HCT116 (cell line): Measurements from ENCODE around the gene LRRC47. TPM values are rescaled to one million over a fixed set of nuclear protein-coding genes. Genes with fewer than 3 reads are reported as not detected.
"Not testable (repeated sequence)": the region's sequence is repeated elsewhere in the genome, so short reads cannot be mapped to it uniquely, and the experiment has no call there.

Experiments
- ATAC-seq: fragments of 200-7000 bp; cut with Tn5 transposase; 2 replicates; pipeline ENCODE4 v1.9.1; 2020; ENCODE audit warnings: mild to moderate bottlenecking, moderate library complexity
- BruUV-seq: library from RNA; stranded (reverse); fragments of 400-500 nt; replicated peaks from 2 replicates; lab custom pipeline; 2021; lab: Mats Ljungman, UMichigan
- CTCF ChIA-PET: fragments of 300-600 bp; sonication (Branson Sonifier 250); formaldehyde crosslinking; loops from one replicate; lab custom pipeline; 2021; ENCODE audit warnings: antibody characterized with exemption; lab: Charles Lee
- POLR2A ChIA-PET: fragments of 300-600, 350-600 bp; sonication (Branson Sonifier 250); formaldehyde crosslinking; loops from one replicate; lab custom pipeline; 2021; ENCODE audit warnings: antibody characterized with exemption; lab: Charles Lee
- RAD21 ChIA-PET, 2 experiments: fragments of 300-600 bp; sonication (Branson Sonifier 250); formaldehyde crosslinking; loops; one replicate each; lab custom pipeline; 2023; ENCODE audit warnings: low total read pairs in 2 of 2; ENCODE audit not compliant: uncharacterized antibody in 2 of 2, unreplicated experiment in 2 of 2, low non-redundant PET in 1 of 2; lab: Charles Lee
- DNase-seq: peaks from one replicate; pipeline ENCODE4 v3.0.0-alpha.2; 2010; ENCODE audit warnings: low read depth, low spot score
- H2AFZ ChIP-seq: fragments of 200-600 bp; shearing (Covaris generic), sonication (generic); 2 replicates; pipeline ENCODE4 v1.6.1; 2017; ENCODE audit warnings: low read depth, mixed run types, mixed read lengths, antibody characterized with exemption, low read length; ENCODE audit not compliant: poor library complexity, severe bottlenecking
- H3K27ac ChIP-seq: 2 replicates; pipeline ENCODE4 v1.5.1; 2012; ENCODE audit warnings: low read depth, low read length
- H3K27me3 ChIP-seq: fragments of 200-600 bp; sonication (generic); 2 replicates; pipeline ENCODE4 v1.6.1; 2016; ENCODE audit warnings: mixed run types, low read length, mixed read lengths; ENCODE audit not compliant: insufficient read depth
- H3K36me3 ChIP-seq, 2 experiments: fragments of 200-500 bp in 1 of 2; fragments of 200-600 bp in 1 of 2; sonication (Bioruptor generic) in 1 of 2; sonication (generic) in 1 of 2; 2 replicates each; pipeline versions ENCODE4 v1.5.1 to v1.6.1; 2014 to 2016; ENCODE audit warnings: low read length in 2 of 2, inconsistent platforms in 1 of 2, mixed read lengths in 1 of 2, mixed run types in 1 of 2; ENCODE audit not compliant: insufficient read depth in 2 of 2, control insufficient read depth in 1 of 2
- H3K4me1 ChIP-seq, 2 experiments: fragments of 200-600 bp in 1 of 2; sonication (generic) in 1 of 2; 2 replicates each; pipeline versions ENCODE4 v1.5.1 to v1.6.1; 2012 to 2017; ENCODE audit warnings: low read length in 2 of 2, inconsistent platforms in 1 of 2, mild to moderate bottlenecking in 1 of 2, mixed read lengths in 1 of 2, mixed run types in 1 of 2, moderate library complexity in 1 of 2; ENCODE audit not compliant: insufficient read depth in 2 of 2, control insufficient read depth in 1 of 2
- H3K4me2 ChIP-seq: fragments of 200-600 bp; sonication (generic); 2 replicates; pipeline ENCODE4 v1.6.1; 2017; ENCODE audit warnings: mixed run types, low read length, mixed read lengths
- H3K4me3 ChIP-seq, 2 experiments: fragments of 200-600 bp in 1 of 2; sonication (generic) in 1 of 2; replicated peaks in 1 of 2; 2 replicates each; pipeline ENCODE4 v1.5.1; 2011 to 2016; ENCODE audit warnings: low read length in 2 of 2, control low read depth in 1 of 2, low read depth in 1 of 2, mild to moderate bottlenecking in 1 of 2, mixed read lengths in 1 of 2, mixed run types in 1 of 2
- H3K79me2 ChIP-seq: fragments of 200-600 bp; sonication (generic); 2 replicates; pipeline ENCODE4 v1.6.1; 2017; ENCODE audit warnings: mild to moderate bottlenecking, mixed run types, low read length, moderate library complexity, mixed read lengths; ENCODE audit not compliant: insufficient read depth
- H3K9ac ChIP-seq: fragments of 200-600 bp; sonication (generic); 2 replicates; pipeline ENCODE4 v1.6.1; 2016; ENCODE audit warnings: low read length, mixed read lengths
- H3K9me2 ChIP-seq: fragments of 200-600 bp; sonication (generic), shearing (Covaris generic); 2 replicates; pipeline ENCODE4 v1.6.1; 2017; ENCODE audit warnings: mixed run types, mild to moderate bottlenecking, moderate library complexity; ENCODE audit not compliant: insufficient read depth
- H3K9me3 ChIP-seq, 2 experiments: fragments of 200-500 bp in 1 of 2; fragments of 200-600 bp in 1 of 2; sonication (Bioruptor generic) in 1 of 2; sonication (generic) in 1 of 2; 2 replicates each; pipeline ENCODE4 v1.6.1; 2014 to 2017; ENCODE audit warnings: low read length in 2 of 2, mixed read lengths in 2 of 2, inconsistent platforms in 1 of 2, low read depth in 1 of 2, mild to moderate bottlenecking in 1 of 2, mixed run types in 1 of 2, moderate library complexity in 1 of 2; ENCODE audit not compliant: control insufficient read depth in 1 of 2, insufficient read depth in 1 of 2
- H4K20me1 ChIP-seq: fragments of 200-600 bp; sonication (generic), shearing (Covaris generic); 2 replicates; pipeline ENCODE4 v1.6.1; 2017; ENCODE audit warnings: mixed run types, mild to moderate bottlenecking, moderate library complexity; ENCODE audit not compliant: insufficient read depth
- ELF1 ChIP-seq: IDR thresholded peaks from 2 replicates; pipeline ENCODE4 v1.6.1; 2012; ENCODE audit warnings: low read depth, borderline replicate concordance
- EZH2 ChIP-seq: fragments of 200-600 bp; sonication (generic); IDR thresholded peaks from 2 replicates; pipeline ENCODE4 v1.6.1; 2017; ENCODE audit warnings: antibody characterized with exemption, mixed run types
- RAD21 ChIP-seq: IDR thresholded peaks from 2 replicates; pipeline ENCODE4 v1.6.1; 2012; ENCODE audit warnings: low read depth, mild to moderate bottlenecking
- SP1 ChIP-seq: IDR thresholded peaks from 2 replicates; pipeline ENCODE4 v1.6.1; 2012; ENCODE audit warnings: low read depth
- TCF7L2 ChIP-seq: IDR thresholded peaks from 2 replicates; pipeline ENCODE4 v1.7.0; 2011; ENCODE audit warnings: borderline replicate concordance, inconsistent platforms; ENCODE audit not compliant: insufficient read depth, insufficient read length; ENCODE audit errors: extremely low read depth
- ZNF274 ChIP-seq: fragments of 200-500 bp; sonication (Bioruptor generic); IDR thresholded peaks from 2 replicates; pipeline ENCODE4 v1.6.1; 2014; ENCODE audit warnings: mild to moderate bottlenecking, low read depth, low read length, inconsistent platforms
- intact Hi-C: fragments of 100-400 bp; cut with micrococcal nuclease; formaldehyde crosslinking; loops from 2 replicates; pipeline ENCODE4 v1.10.0; 2022
- total RNA-seq: library from RNA; stranded (reverse); gene quantifications from one replicate; pipeline ENCODE4 v1.2.1, GENCODE V29; 2021; ENCODE audit not compliant: unreplicated experiment
- TF ChIP-seq, protein P1 (sequence below): IDR thresholded peaks from 2 replicates; pipeline ENCODE4 v1.6.1; 2012; ENCODE audit warnings: low read depth
- TF ChIP-seq, protein P2 (sequence below), 3 experiments: fragments of 200-600 bp in 1 of 3; sonication (generic) in 1 of 3; IDR thresholded peaks in 2 of 3; conservative IDR thresholded peaks in 1 of 3; 2 replicates each; pipeline ENCODE4 v1.5.1; 2012 to 2017; ENCODE audit warnings: low read depth in 2 of 3, low read length in 2 of 3, antibody characterized with exemption in 1 of 3, borderline replicate concordance in 1 of 3, control low read depth in 1 of 3, mild to moderate bottlenecking in 1 of 3, mixed read lengths in 1 of 3, mixed run types in 1 of 3, moderate library complexity in 1 of 3; ENCODE audit not compliant: insufficient read depth in 1 of 3
- TF ChIP-seq, protein P3 (sequence below): IDR thresholded peaks from 2 replicates; pipeline ENCODE4 v1.6.1; 2012
- TF ChIP-seq, protein P4 (sequence below): IDR thresholded peaks from 2 replicates; pipeline ENCODE4 v1.6.1; 2012

Gene LRRC47
- total RNA-seq, 1 experiment from 2014 or later = 48.0 TPM

DNA sequence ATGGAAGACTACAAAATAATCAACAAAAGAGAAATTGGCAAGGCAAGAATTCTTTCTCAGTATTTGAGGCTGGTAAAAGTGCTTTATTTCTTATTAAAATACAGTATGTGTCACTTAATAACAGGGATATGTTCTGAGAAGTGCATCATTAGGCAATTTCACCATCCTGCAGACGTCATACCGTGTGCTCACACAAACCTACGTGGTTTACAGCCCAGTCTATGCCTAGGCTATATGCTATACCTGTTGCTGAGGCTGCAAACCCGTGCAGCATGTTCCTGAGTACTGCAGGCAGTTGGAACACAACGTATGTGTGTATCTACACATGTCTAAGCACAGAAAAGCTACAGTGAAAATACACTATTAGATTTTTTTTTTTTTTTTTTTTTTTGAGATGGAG is 46.8 kb downstream of the LRRC47 start:
- H4K20me1 ChIP-seq = no peaks in the 10 kb centered on the region
- no peaks in the 10 kb centered on the region for H3K9me2 ChIP-seq
- intact Hi-C loops = no loop called here
- no peak overlapping the region for H3K9ac ChIP-seq
- RAD21 ChIA-PET = no interaction called here
- peaks cover 12% of the 10 kb centered on the region for H3K27me3 ChIP-seq
- no peak overlapping the region for H3K27ac ChIP-seq
- no peaks in the 10 kb centered on the region for H3K4me1 ChIP-seq
- POLR2A ChIA-PET = no interaction called here
- H3K36me3 ChIP-seq = no peaks in the 10 kb centered on the region
- no peaks in the 10 kb centered on the region for H3K79me2 ChIP-seq
- H3K4me3 ChIP-seq = no peak overlapping the region
- H3K9me3 ChIP-seq = no peaks in the 10 kb centered on the region
- CTCF ChIA-PET = no interaction called here
- H3K4me2 ChIP-seq = no peak overlapping the region
- DNase-seq (no peak), ATAC-seq (no peak)
- H2AFZ ChIP-seq = no peak overlapping the region
- no peak for TF ChIP-seq SP1
- TF ChIP-seq, protein P1, sequence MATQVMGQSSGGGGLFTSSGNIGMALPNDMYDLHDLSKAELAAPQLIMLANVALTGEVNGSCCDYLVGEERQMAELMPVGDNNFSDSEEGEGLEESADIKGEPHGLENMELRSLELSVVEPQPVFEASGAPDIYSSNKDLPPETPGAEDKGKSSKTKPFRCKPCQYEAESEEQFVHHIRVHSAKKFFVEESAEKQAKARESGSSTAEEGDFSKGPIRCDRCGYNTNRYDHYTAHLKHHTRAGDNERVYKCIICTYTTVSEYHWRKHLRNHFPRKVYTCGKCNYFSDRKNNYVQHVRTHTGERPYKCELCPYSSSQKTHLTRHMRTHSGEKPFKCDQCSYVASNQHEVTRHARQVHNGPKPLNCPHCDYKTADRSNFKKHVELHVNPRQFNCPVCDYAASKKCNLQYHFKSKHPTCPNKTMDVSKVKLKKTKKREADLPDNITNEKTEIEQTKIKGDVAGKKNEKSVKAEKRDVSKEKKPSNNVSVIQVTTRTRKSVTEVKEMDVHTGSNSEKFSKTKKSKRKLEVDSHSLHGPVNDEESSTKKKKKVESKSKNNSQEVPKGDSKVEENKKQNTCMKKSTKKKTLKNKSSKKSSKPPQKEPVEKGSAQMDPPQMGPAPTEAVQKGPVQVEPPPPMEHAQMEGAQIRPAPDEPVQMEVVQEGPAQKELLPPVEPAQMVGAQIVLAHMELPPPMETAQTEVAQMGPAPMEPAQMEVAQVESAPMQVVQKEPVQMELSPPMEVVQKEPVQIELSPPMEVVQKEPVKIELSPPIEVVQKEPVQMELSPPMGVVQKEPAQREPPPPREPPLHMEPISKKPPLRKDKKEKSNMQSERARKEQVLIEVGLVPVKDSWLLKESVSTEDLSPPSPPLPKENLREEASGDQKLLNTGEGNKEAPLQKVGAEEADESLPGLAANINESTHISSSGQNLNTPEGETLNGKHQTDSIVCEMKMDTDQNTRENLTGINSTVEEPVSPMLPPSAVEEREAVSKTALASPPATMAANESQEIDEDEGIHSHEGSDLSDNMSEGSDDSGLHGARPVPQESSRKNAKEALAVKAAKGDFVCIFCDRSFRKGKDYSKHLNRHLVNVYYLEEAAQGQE = no peak
- TF ChIP-seq EZH2 = no peak
- no peak for TF ChIP-seq RAD21
- TF ChIP-seq ZNF274 = no peak
- TF ChIP-seq, protein P2, sequence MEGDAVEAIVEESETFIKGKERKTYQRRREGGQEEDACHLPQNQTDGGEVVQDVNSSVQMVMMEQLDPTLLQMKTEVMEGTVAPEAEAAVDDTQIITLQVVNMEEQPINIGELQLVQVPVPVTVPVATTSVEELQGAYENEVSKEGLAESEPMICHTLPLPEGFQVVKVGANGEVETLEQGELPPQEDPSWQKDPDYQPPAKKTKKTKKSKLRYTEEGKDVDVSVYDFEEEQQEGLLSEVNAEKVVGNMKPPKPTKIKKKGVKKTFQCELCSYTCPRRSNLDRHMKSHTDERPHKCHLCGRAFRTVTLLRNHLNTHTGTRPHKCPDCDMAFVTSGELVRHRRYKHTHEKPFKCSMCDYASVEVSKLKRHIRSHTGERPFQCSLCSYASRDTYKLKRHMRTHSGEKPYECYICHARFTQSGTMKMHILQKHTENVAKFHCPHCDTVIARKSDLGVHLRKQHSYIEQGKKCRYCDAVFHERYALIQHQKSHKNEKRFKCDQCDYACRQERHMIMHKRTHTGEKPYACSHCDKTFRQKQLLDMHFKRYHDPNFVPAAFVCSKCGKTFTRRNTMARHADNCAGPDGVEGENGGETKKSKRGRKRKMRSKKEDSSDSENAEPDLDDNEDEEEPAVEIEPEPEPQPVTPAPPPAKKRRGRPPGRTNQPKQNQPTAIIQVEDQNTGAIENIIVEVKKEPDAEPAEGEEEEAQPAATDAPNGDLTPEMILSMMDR (IDR thresholded peaks at IDR 0.05 in 2 of 3, conservative IDR thresholded peaks at IDR 0.05 in 1 of 3; ENCODE audit: borderline replicate concordance in 1 of 3, insufficient read depth in 1 of 3, low read depth in 2 of 3, low read length in 2 of 3) = no peak
- no peak for TF ChIP-seq TCF7L2
- TF ChIP-seq, protein P3, sequence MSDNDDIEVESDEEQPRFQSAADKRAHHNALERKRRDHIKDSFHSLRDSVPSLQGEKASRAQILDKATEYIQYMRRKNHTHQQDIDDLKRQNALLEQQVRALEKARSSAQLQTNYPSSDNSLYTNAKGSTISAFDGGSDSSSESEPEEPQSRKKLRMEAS = no peak
- TF ChIP-seq ELF1 = no peak
- TF ChIP-seq, protein P4, sequence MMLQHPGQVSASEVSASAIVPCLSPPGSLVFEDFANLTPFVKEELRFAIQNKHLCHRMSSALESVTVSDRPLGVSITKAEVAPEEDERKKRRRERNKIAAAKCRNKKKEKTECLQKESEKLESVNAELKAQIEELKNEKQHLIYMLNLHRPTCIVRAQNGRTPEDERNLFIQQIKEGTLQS = no peak
- BruUV-seq = no TSS peak

DNA sequence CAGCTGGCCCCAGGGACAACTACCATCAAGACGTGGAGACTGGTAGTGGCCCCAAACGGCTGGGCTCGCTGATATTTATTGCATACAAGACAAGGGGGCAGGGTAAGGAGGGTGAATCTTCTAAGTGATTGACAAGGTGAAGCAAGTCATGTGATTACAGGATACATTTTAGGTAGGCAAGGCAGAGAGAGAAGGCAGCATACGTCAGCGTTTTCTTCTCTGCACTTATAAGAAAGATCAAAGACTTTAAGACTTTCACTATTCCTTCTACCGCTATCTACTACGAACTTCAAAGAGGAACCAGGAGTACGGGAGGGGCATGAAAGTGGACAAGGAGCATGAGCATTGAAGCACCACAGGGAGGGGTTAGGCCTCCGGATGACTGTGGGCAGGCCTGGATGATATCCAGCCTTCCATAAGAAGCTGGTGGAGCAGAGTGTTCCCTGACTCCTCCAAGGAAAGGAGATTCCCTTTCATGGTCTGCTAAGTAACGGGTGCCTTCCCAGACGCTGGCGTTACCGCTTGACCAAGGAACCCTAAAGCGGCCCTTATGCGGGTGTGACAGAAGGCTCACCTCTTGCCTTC is 47.9 kb downstream of the LRRC47 start:
- not testable (repeated sequence) for H3K4me3 ChIP-seq

More for the DNA sequence above, 47.9 kb downstream of the LRRC47 start:
- intact Hi-C loops, DNase-seq, H3K9me2 ChIP-seq, CTCF ChIA-PET, BruUV-seq, H3K4me2 ChIP-seq, RAD21 ChIA-PET, H3K79me2 ChIP-seq, H4K20me1 ChIP-seq, ATAC-seq, H3K9me3 ChIP-seq, POLR2A ChIA-PET, H3K4me1 ChIP-seq, H3K9ac ChIP-seq, H2AFZ ChIP-seq, H3K27ac ChIP-seq, H3K36me3 ChIP-seq: not testable (repeated sequence)
- H3K27me3 ChIP-seq = peaks cover 12% of the 10 kb centered on the region
